Large intestine (tissue), 3 donors: Measurements from ENCODE around the gene MRPS9. TPM values are rescaled to one million over a fixed set of nuclear protein-coding genes. Genes with fewer than 3 reads are reported as not detected.

ENCODE experiments used
- DNase-seq, 2 donors: peaks; one replicate each; pipeline versions ENCODE4 v3.0.0 to v3.0.0-alpha.2; 2013
- H3K27ac ChIP-seq: one replicate; pipeline ENCODE4 v1.5.1; 2013; ENCODE audit warnings: low read length
- H3K27me3 ChIP-seq: 2 replicates; pipeline ENCODE4 v1.6.1; 2013; ENCODE audit warnings: low read length; ENCODE audit not compliant: control insufficient read depth, insufficient read depth
- H3K36me3 ChIP-seq: 2 replicates; pipeline ENCODE4 v1.6.1; 2013; ENCODE audit warnings: low read length; ENCODE audit not compliant: control insufficient read depth, insufficient read depth
- H3K4me1 ChIP-seq: one replicate; pipeline ENCODE4 v1.6.1; 2013; ENCODE audit warnings: low read length; ENCODE audit not compliant: control insufficient read depth, insufficient read depth
- H3K4me3 ChIP-seq: one replicate; pipeline ENCODE4 v1.5.1; 2013; ENCODE audit warnings: low read length
- H3K9me3 ChIP-seq: one replicate; pipeline ENCODE4 v1.6.1; 2013; ENCODE audit warnings: mild to moderate bottlenecking, low read depth, low read length, moderate library complexity; ENCODE audit not compliant: control insufficient read depth
- WGBS: methylation state at CpG from one replicate; pipeline ENCODE4 v1.1.5; 2013; ENCODE audit warnings: low lambda C conversion rate; ENCODE audit not compliant: insufficient coverage; 5-methylcytosine and 5-hydroxymethylcytosine counted together
- polyA plus RNA-seq: library from polyadenylated mRNA; unstranded; fragments of 120-200 nt; gene quantifications from one replicate; pipeline ENCODE4 v1.2.1, GENCODE V29; 2013

The MRPS9 gene
- polyA plus RNA-seq, 1 donor: 32.8 TPM

DNA sequence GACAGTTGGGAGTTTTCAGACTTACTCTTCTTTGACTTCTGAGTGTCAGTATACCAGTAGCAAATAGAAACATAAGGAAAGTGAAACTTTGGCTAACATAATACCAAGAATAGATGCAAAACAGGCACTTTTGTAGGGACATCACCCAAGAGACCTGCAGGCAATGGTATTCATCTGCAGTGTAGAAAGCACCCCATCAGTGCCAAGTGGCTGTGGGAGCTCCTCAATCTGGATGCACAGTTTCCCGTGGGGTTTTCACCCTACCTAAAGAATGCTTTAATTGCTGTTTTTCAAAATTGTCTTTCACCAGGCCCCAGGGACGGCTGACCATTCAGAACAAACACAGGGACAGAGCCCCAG lies 107.1 kb downstream of the MRPS9 start:
- Histone ChIP-seq H3K4me3 (no peak overlapping the region), H3K4me1 (no peaks in the 10 kb centered on the region), H3K36me3 (no peaks in the 10 kb centered on the region), H3K9me3 (no peaks in the 10 kb centered on the region), H3K27me3 (peaks cover 49% of the 10 kb centered on the region), H3K27ac (no peak overlapping the region)
- DNase-seq: no peak
- WGBS: no CpG with 5 or more reads among the region's 2 CpGs

- no peak overlapping the region for H3K27ac ChIP-seq
- peaks cover 30% of the 10 kb centered on the region for H3K27me3 ChIP-seq
- no peaks in the 10 kb centered on the region for H3K9me3 ChIP-seq
- no CpG with 5 or more reads among the region's 1 CpG for WGBS
- no peaks in the 10 kb centered on the region for H3K36me3 ChIP-seq
- H3K4me3 ChIP-seq: no peak overlapping the region
- H3K4me1 ChIP-seq: no peaks in the 10 kb centered on the region
- DNase-seq: no peak
Measured at GRCh38 chr2:105149272-105149671, 111.4 kb downstream of the MRPS9 start.

Other genes starting within 250 kb of the MRPS9 start
- gene POU3F3, start 184.0 kb upstream of the MRPS9 start, polyA plus RNA-seq: not detected
- 0.09 TPM for gene GPR45, start 203.7 kb downstream of the MRPS9 start, polyA plus RNA-seq